GM18511 (cell line): ENCODE results near the gene AK1.
"Not testable (repeated sequence)": the region's sequence is repeated elsewhere in the genome, so short reads cannot be mapped to it uniquely, and the experiment has no call there.

ENCODE experiments used
- ATAC-seq: cut with Tn5 transposase; IDR thresholded peaks from one replicate; pipeline ENCODE4 v1.9.1; 2021; ENCODE audit warnings: mild to moderate bottlenecking, moderate library complexity; ENCODE audit not compliant: unreplicated experiment

AK1 gene

DNA sequence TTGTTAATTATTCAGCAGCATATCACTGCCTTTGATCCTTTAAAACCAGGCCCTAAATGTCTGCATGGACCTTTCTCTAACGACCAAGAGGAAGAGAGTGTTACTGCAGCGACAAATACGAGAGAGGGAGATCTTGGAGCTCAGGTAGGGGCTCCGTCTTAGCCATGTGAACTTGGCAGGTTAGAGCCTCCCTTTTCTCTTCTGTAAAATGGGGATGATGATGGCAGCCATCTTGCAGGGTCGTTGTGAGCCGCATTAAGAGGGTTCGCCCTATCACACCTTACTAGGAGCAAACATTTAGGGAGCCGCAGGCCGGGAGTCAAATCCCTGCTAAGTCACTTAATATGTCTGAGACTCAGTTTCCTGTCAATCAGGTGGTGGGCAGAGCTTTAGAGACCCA lies 24.6 kb downstream of the AK1 start:
- ATAC-seq = no peak

DNA sequence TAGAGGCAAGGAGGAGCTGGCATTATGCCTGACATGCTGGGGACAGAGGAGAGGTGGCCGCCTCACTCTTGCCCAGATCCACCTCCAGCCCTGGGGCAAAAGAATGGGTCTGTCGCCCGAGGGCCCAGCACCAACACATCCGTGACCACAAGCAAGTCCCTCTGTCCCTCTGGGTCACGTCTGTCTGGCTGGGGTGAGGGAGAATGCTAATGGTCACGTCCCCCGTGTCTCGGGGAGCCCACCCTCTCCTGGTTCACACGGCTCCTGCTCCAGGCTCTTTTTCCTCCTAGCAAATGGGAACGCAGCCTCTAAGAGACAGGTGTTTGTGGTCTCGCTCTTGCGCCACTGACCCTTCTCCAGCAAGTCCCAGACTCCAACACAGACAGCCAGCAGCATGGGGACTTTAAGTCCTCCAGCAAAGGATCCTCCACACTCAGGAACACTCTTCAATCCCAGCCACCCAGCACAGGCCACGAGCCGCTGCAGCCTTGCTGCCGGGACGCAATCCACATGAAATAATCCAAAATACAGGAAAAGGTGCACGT lies 27.1 kb downstream of the AK1 start:
- ATAC-seq = no peak

DNA sequence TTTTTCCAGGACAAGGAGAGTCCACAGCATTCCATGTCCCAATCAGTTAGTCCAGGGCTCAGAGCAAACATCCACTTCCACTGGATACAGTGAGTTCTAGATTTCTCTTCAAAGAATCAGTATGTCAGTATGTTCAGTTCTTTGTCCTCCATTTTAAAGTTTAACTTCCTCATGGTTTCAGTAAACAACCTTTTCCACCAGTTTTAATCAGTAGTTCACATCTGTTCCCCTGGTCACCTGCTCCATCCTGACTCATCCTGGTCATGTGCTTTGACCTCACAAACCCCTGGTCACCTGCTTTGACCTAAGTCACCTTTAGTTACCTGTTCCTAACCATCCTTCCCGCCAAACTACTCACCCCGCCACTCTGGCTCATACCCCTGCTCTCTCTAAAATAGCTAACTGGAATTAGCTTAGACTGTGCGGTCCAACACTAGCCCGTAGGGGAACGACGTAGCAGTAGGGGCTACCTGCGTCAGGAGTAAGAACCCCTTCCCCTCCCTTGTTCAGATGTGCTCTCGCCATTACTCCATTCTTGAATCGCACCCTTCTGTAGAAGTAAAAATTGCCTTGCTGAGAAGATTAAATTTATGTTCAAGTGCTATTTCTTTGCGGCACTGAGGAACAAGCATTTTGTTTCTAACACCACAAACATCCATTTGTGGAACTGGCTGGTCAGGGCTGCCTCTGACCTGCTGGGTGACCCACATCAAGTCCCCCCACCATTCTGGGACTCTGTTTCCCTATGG lies 28.5 kb downstream of the AK1 start:
- ATAC-seq = no peak

DNA sequence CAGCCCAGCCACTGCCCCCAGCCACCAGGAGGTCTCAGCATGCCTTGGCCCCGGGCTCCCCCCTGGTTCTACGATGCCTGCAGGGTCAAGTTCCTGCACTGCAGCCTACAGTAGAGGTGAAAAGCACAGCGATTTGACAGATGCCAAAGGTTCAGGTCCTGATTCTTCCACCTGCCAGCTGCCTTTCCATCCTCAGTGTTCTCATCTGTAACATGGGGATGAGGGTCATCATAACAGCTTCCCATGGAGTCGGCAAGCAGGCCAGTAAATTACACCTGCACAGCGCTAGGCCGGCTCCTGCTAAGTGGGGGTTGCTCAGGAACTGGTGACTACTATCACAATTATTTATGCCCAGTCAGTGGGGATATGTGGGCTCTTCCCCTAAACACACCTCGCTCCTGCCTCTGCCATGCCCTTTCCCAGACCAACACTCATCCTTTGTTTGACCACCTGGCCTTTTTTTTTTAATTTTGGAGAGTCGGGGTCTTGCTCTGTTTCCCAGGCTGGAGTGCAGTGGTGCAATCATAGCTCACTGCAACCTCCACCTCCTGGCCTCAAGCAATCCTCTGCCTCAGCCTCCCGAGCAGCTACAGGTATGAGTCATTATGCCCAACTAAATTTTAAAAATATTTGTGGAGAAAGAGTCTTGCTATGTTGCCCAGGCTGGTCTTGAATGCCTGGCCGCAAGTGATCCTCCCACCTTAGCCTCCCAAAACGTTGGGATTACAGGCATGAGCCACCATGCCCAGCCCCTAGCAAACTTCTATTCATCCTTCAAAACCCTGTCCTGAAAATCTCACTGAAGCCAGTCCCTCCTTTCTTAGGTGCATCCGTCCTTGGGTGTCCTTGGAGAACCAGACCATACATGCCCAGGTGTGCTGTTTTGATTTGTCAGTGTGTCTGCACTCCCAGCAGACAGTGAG lies 29.4 kb downstream of the AK1 start:
- ATAC-seq = no peak

DNA sequence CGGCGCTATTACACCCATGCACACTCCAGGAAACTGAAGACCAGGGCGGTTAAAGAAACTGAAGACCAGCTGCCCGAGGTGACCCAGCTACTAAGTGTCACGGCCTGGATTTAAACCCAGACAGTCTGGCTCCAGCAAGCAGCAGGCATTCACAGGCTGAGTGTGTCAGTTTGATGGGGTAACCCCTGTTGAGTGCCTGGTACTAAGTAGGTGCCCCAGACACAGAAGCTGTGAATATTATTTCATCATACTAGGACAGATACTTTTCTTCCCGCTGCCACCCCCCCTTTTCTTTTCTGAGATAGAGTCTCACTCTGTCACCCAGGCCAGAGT lies 30.3 kb downstream of the AK1 start:
- no peak for ATAC-seq

DNA sequence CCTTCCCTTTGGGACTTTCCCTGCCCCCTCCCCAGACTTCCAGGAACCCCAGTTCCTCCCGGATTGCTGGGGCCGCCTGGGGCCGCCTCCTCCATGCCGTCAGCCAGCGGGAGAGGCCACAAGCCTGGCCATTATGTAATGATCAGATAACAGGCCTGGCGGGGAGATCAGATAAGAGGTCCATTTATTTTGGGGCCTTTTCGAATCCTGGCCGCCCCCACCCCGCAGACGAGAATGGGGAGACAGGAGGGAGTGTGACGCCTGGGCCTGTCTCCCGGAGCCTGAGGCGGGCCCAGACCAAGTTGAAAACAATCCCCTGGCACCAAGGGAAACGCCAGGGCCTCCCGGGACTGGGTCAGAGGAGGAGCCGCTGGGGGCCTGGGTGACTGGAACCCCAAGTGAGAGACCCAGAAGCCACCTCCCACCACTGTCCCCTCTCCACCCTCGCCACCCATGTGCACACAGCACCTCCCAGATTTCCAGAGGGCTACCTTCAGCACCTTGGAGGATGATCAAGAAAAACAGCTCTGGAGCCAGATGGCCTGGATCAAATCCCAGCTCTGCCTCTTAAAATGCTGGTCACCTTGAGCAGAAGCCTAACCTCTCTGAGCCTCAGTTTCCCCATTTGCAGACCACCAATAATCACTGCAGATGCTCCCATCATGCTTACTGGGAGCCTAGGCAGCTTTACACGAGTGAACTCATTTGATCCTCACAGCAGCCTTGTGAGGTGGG lies 30.9 kb downstream of the AK1 start:
- no peak for ATAC-seq

DNA sequence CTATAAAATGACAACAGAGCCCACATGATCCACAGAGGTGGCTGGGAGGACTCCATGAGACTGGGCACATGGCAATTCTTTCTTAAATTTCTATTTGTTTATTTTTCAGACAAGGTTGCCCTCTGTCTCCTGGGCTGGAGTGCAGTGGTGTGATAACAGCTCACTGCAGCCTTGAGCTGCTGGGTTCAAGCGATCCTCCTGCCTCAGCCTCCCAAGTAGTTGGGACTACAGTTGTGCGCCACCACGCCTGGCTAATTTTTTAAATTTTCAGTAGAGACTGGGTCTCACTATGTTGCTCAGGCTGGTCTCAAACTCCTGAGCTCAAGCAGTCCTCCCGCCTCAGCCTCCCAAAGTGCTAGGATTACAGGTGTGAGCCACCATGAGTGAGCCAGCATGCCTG lies 31.9 kb downstream of the AK1 start:
- not testable (repeated sequence) for ATAC-seq

DNA sequence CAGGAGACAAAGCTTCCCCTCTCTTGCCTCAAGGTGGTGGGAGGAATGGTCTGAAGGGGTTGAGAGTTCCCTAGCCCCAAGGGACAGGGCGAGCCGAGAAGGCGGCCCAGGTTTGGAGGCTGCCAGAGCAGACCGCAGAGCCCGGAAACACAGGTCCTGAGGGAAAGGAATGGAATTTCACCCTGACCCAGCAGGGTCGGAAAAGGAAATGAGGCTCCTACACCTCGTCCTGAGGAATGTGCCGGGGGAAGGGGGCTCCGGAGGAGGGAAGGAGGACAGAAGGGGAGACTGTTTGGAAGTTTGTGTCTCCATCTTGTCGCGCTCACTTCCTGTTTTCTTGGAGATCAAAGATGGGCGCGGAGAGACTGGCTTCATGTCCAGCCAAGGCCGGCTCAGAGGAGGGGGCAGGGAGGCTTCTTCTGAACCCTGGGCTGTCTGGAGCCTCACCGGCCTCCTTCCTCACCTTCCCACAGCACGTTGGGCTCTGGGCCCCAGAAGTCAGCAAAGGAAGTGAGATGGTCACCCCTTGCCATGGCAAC lies 32.6 kb downstream of the AK1 start:
- ATAC-seq = no peak

DNA sequence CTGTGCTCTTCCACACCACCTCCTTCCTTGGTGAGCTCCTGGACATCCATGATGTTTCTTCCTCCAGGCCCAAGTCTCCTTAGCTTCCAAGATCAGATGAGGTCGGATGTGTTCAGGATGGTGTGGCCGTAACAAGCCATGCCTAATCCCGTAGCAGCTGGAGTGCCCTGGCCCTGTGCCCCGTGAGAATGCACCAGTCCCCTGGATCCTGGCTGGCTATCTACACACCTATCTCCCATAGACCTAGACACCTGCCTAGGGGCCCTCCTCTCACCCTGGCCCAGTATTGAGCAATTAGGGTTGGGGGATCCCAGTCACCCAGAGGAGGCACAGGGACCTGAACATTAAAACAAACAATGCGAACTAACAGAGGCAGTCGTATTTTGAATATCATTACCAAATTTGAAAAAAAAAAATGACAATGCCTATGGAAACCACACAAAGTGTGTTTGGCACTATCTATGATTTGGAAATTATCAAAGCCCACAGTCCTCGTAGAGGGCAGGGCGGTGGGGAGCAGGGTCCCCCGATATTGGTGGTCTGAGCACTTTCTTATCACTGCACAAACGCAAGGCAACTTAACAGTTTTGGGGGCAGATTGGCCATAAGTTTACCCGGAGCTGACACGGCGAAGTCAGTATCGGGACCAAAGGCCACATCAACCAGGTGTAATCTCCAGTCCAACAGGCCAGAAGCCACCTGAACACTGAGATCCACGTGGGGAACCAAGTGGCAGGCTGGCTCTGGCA lies 36.2 kb downstream of the AK1 start:
- no peak for ATAC-seq

DNA sequence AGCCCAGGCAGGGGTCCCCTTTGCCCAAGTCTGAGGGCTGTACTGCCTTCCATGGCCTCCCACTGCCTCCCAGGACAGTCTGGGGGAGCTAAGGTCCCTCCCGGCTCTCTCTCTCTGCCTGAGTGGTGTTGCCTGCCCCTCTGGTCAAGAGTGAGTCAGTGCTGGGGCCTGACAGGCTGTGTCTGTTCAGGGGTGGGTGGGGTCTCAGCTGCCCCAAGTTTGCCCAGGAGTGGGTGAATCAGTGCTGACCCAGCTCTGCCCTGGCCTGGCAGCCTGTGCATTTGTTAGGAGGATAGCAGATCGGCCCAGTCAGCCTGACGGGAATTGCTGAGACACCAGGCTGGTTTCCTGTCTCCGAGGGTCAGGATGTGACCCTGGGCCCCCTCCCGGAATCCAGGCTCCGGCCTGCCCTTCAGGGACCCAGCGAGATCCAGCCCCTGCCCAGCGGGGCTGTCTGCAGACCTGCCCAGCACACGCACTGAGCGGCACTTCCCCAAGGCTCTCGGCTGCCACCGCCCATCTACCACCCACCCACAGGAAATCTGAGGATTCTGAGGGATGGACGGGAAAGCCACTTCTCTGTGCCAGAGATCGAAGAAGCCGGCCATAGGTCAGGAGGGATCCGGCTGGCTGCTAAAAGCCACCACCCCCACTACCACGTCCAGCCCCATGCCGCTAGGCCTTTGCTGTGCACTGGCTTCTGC lies 38.9 kb downstream of the AK1 start:
- no peak for ATAC-seq

DNA sequence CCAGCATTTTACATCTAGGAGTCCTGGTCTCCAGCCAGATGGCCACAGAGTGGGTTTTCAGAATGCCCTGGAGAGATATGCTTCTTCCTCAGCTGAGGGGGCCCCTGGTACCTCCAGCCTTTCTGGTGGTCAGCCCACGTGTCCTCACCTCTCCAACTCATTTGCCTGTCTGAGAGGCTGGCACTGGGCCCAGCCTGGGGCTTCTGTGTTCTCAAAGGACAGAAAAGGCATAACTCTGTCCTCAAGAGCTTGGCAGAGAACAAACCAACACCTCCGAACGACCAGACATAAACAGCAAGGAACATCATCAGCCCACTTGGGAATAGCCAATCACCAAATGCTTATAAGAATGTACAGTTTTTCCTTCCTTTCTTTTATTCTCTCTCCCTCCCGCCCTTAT lies 40.1 kb downstream of the AK1 start:
- ATAC-seq = no peak

DNA sequence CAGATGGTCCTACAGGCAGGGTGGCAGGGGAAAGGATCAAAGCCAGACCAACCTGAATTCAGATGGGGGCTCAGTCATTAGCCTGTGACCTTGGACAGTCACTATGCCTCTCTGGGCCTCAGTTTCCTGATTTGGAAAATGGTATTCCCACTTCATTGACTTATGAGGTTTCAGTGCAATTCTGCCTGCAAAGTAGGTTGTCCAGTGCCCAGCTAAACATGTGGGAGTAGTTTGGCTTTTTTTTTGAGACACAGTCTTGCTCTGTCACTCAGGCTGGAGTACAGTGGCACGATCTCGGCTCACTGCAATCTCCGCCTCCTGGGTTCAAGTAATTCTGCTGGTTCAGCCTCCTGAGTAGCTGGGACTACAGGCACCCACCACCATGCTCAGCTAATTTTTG lies 40.9 kb downstream of the AK1 start:
- ATAC-seq = not testable (repeated sequence)

DNA sequence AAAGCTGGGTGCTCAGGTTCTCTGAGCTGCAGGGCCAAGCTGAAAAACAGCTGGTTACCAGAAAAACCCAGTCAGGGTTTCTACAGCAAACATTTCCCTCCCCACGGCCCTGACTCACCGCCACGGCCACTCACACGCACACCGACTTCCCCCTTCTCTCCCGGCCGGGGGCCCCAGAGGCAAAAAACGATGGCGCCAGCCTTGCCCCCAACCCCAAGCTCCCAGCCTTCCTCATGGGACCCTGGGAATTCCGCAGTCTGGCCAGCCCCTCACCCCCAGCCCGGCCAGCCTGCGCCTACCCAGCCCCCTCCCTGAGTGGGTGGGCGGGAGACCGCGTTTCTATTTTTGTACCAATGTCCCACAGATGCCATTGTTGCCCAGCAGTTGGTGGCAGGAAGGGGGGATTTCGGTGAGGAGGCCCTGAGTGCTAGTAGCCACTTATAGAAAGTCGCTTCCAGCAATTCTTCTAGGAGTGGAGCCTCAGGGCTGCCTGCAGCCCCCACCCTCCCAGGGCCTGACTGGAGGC lies 41.4 kb downstream of the AK1 start:
- no peak for ATAC-seq

DNA sequence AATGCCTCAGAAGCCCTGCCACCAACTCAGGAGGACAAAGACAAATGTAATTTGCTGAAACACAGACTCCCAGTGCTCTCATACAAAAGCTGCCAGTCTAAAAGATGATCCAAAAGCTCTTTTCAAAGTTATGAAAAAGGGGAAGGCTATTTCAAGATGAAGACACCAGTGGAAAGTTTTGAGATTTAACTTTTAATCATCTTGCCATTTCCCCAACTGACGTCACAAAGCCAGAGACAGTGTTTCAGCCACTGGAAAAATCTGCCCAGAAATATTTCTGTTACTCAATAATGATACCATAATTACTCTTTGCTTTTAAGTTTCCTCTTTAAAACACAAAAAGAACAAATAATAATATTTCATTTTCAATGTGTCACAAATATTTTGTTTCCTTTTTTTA lies 43.9 kb downstream of the AK1 start:
- no peak for ATAC-seq

DNA sequence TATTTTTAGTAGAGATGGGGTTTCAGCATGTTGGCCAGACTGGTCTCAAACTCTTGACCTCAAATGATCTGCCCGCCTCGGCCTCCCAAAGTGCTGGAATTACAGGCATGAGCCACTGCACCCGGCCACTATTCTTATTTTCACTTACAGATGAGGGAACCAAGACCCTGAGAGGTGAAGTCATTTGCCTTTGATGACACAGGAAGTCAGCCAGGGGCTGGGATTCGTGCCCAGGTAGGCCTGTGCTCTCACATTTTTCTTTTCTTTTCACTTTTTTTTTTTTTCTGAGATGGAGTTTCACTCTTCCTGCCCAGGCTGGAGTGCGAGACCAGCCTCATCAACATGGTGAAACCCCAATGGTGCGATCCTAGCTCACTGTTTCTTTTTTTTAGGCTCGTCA lies 45.2 kb downstream of the AK1 start:
- no peak for ATAC-seq

DNA sequence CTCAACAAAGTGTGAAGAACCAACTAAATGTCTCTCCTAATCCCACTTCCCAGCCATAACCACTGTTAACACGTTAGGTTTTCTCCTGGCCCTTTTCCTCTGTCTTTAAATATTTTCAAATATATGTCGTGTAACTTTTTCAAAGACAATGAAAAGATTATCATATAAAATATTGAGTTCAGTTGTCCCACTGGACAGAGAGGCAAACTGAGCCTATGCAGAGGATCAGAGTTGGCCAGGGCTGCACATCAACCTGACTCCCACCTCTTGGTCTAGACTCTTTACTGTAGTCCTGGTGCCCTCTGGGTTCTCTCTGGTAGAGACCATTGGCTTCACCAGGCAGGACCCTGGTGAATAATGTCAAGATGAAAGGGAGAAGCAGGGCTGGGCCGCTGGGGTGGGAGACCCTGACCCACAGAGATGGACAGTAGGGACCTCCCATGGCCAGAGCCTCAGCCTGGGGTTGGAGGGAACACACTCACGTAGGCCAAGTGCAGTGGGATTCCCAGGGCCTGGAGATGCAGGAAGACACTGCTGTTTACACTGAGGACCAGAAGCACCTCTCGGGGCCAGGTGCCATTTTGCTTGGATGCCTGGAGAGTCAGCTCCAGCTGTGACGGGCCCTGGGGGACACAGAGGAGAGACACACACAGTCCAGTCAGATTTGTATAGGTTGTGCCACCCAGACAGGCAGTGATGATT lies 48.1 kb downstream of the AK1 start:
- ATAC-seq = no peak

DNA sequence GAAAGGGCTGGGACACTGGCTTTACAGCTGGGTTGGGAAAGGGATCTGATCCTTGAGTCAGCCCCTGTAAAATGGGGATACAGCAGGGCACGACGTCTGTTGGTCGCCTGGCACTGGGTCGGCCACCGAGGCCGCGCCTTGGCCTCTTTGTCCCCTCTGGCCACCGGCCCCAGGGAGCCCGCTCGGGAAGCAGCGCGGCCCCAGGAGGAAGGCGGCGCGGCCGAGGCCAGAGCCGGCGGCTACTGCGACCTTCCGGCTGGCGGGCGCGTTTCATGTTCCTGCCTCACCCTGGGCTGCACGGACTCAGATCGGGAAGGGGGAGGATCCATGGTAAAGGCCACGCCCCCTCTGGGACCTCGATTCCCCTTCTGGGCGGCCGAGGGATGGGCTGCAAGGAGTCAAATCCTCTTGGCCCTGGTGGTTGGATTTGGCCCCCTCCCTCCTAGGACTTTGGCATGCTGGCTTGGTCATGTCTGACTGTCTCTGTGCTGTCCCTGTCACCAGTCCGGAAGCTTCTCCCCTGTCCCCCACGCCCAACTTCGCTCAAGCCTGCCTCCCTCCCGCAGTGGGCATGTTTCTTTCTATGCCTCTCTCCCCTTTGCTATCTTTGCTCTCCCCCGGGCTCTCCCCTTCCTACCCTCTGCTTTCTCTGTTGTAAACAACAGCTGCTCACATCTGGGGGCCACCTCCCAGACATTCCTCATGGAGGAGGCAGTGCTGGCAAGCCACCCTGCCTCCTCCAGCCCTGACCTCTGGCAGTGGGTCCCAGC lies 49.0 kb downstream of the AK1 start:
- ATAC-seq = no peak

DNA sequence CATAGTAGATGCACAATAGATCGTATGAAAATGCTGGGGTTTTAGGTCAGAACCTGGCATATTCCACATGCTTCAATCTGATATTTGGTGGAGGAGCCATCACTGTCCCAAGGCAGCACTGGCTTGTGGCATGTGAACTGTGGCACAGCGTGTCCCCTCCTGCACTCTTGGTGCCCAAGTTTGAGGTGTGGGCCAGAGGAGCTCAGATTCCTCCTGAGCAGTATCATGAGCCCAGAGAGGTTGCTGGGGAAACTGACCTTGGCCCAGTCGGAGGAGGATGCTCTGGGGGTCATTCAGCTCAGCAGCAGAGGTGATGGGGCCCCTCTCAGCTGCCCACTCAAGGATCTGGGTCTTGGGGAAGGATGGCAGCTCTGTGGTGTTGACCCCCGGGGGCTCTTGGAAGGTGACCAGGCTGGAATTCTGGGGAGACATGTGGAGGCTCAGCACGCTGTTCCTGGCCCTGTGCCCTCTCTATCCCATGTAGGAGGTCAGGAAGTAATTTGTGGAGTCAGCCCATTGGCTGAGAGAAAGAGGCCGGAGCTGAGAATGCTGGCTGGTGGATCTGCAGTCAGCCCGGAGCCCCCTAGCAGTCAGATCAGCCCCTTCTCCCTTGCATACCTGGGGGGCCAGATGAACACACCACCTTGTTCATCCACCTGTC lies 51.1 kb downstream of the AK1 start:
- ATAC-seq = no peak
